ENCODE results near the gene CNTNAP2. TPM values are rescaled to one million over a fixed set of nuclear protein-coding genes. Genes with fewer than 3 reads are reported as not detected.

The CNTNAP2 gene
- polyA plus RNA-seq, 2 donors, result 0.41 to 0.48 TPM

DNA sequence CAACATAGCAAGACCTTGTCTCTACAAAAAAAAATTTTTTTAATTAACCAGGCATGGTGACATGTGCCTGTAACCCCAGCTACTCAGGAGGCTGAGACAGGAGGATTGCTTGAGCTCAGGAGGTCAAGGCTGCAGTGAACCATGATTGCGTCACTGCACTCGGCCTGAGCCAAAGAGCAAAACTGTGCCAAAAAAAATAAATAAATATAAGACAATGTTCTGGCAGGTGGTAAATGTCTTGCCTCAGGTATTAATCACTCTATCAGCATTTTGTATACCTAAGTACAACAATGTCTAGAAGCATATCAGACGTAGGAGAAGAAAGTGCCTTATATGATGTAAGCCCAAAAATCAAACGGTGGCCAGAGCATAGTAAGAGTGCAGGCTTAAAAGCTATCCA lies 2046.2 kb downstream of the CNTNAP2 start:
- H3K9me3 ChIP-seq (ENCODE audit: control insufficient read depth in 2 of 2, insufficient read depth in 1 of 2, low read depth in 1 of 2, low read length in 1 of 2), result no peaks in the 10 kb centered on the region
- H3K36me3 ChIP-seq (ENCODE audit: control insufficient read depth in 2 of 2, insufficient read depth in 2 of 2, low read length in 1 of 2), result no peaks in the 10 kb centered on the region
- H3K4me1 ChIP-seq (ENCODE audit: control insufficient read depth in 2 of 2, insufficient read depth in 2 of 2, low read length in 1 of 2), result no peaks in the 10 kb centered on the region
- no peak overlapping the region for H3K27ac ChIP-seq (ENCODE audit: low read depth in 2 of 2, low read length in 1 of 2)
- H3K4me3 ChIP-seq (ENCODE audit: low read depth in 1 of 2, low read length in 2 of 2), result no peak overlapping the region
- 35 to 40% methylated on average over 4 of the region's 4 CpGs for WGBS, 2 donors
- H3K27me3 ChIP-seq (ENCODE audit: control insufficient read depth in 1 of 2, insufficient read depth in 2 of 2, low read length in 2 of 2), result no peaks in the 10 kb centered on the region

DNA sequence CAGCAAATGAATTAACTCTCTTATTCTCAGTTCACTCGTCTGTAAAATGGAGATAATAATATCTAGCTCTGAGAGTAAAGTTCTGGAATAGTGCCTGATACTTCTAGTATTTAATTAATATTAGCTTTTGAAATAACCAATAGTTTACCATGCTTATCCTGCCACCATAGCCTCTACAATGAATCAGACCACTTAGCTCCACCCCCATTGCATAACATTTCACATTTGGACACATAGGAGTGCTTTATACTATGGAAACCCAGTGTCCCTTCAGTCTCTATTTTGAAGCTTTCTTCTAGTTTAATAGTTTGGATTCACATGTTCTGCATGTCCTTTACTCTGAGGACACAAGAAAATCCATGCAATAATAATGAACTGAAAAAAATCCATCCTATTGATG lies 2046.6 kb downstream of the CNTNAP2 start:
- 36 to 50% methylated on average over 1 of the region's 1 CpG for WGBS, 2 donors
- Histone ChIP-seq H3K36me3 (ENCODE audit: control insufficient read depth in 2 of 2, insufficient read depth in 2 of 2, low read length in 1 of 2) (no peaks in the 10 kb centered on the region), H3K4me3 (ENCODE audit: low read depth in 1 of 2, low read length in 2 of 2) (no peak overlapping the region), H3K4me1 (ENCODE audit: control insufficient read depth in 2 of 2, insufficient read depth in 2 of 2, low read length in 1 of 2) (no peaks in the 10 kb centered on the region), H3K27me3 (ENCODE audit: control insufficient read depth in 1 of 2, insufficient read depth in 2 of 2, low read length in 2 of 2) (no peaks in the 10 kb centered on the region), H3K9me3 (ENCODE audit: control insufficient read depth in 2 of 2, insufficient read depth in 1 of 2, low read depth in 1 of 2, low read length in 1 of 2) (no peaks in the 10 kb centered on the region), H3K27ac (ENCODE audit: low read depth in 2 of 2, low read length in 1 of 2) (no peak overlapping the region)

DNA sequence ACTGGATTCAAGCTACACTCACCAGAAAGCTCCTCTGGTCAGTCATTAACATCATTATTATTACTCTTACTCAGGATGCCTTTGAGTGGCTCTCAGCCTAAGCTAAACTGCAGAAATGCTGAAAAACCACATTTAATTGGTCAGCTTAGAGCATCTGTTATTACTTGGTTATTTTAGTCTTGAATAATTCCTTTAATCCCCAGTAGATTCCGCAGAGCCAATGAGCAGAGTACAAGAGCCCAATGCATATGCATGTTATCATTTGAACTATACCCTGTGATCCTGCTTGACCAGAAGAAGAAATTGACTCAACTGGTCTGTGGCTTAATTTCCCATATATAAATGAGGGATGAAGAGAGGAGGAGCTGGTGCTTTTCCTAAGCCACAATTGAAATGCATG lies 2056.3 kb downstream of the CNTNAP2 start:
- H3K9me3 ChIP-seq (ENCODE audit: control insufficient read depth in 2 of 2, insufficient read depth in 1 of 2, low read depth in 1 of 2, low read length in 1 of 2), result no peaks in the 10 kb centered on the region
- H3K36me3 ChIP-seq (ENCODE audit: control insufficient read depth in 2 of 2, insufficient read depth in 2 of 2, low read length in 1 of 2), result no peaks in the 10 kb centered on the region
- no peaks in the 10 kb centered on the region for H3K27me3 ChIP-seq (ENCODE audit: control insufficient read depth in 1 of 2, insufficient read depth in 2 of 2, low read length in 2 of 2)
- no peak overlapping the region for H3K27ac ChIP-seq (ENCODE audit: low read depth in 2 of 2, low read length in 1 of 2)
- 52 to 81% methylated on average over 1 of the region's 1 CpG for WGBS, 2 donors
- no peaks in the 10 kb centered on the region for H3K4me1 ChIP-seq (ENCODE audit: control insufficient read depth in 2 of 2, insufficient read depth in 2 of 2, low read length in 1 of 2)
- H3K4me3 ChIP-seq (ENCODE audit: low read depth in 1 of 2, low read length in 2 of 2), result no peak overlapping the region

DNA sequence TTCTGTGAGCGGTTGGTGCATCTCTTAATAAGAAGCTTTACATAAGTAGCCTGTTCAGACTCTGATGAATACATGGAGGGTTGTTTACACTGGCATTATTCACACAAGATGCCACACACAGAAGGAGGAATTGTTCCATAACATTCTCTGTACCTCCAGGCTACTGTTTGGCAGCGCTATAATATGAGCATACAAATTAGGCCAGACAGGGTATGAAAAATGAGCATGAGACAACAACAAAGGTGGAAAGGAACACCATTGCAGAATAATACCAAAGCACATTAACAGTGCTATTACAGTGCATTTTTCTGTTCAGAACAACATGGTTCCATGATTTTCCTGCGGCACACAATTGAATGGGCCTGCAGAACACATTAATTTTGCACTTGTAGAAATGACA lies 2056.8 kb downstream of the CNTNAP2 start:
- 46 to 67% methylated on average over 3 of the region's 3 CpGs for WGBS, 2 donors
- no peaks in the 10 kb centered on the region for H3K4me1 ChIP-seq (ENCODE audit: control insufficient read depth in 2 of 2, insufficient read depth in 2 of 2, low read length in 1 of 2)
- no peak overlapping the region for H3K27ac ChIP-seq (ENCODE audit: low read depth in 2 of 2, low read length in 1 of 2)
- H3K27me3 ChIP-seq (ENCODE audit: control insufficient read depth in 1 of 2, insufficient read depth in 2 of 2, low read length in 2 of 2), result no peaks in the 10 kb centered on the region
- H3K36me3 ChIP-seq (ENCODE audit: control insufficient read depth in 2 of 2, insufficient read depth in 2 of 2, low read length in 1 of 2), result no peaks in the 10 kb centered on the region
- no peak overlapping the region for H3K4me3 ChIP-seq (ENCODE audit: low read depth in 1 of 2, low read length in 2 of 2)
- H3K9me3 ChIP-seq (ENCODE audit: control insufficient read depth in 2 of 2, insufficient read depth in 1 of 2, low read depth in 1 of 2, low read length in 1 of 2), result no peaks in the 10 kb centered on the region

DNA sequence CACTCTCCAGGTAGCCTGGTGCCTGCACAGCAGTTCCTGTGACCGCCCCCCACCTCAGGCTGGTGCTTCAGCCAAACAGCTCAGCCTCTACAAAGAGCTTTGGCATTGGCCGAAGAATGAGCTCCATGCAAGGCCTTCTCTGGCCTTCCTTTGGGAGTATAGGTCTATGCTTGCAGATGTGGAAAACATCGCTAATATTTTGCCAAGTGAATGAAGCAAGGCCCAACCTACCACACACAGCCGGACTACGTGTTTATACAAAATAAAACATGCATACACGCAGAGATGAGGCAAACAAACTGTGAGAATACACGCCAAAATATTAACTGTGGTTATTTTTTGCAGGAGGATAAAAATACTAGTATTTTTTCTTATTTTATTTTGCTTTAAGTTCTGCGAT lies 2057.8 kb downstream of the CNTNAP2 start:
- Histone ChIP-seq H3K36me3 (ENCODE audit: control insufficient read depth in 2 of 2, insufficient read depth in 2 of 2, low read length in 1 of 2) (no peaks in the 10 kb centered on the region), H3K4me1 (ENCODE audit: control insufficient read depth in 2 of 2, insufficient read depth in 2 of 2, low read length in 1 of 2) (no peaks in the 10 kb centered on the region), H3K4me3 (ENCODE audit: low read depth in 1 of 2, low read length in 2 of 2) (no peak overlapping the region), H3K27ac (ENCODE audit: low read depth in 2 of 2, low read length in 1 of 2) (no peak overlapping the region), H3K9me3 (ENCODE audit: control insufficient read depth in 2 of 2, insufficient read depth in 1 of 2, low read depth in 1 of 2, low read length in 1 of 2) (no peaks in the 10 kb centered on the region), H3K27me3 (ENCODE audit: control insufficient read depth in 1 of 2, insufficient read depth in 2 of 2, low read length in 2 of 2) (no peaks in the 10 kb centered on the region)
- WGBS, 2 donors, result 68 to 74% methylated on average over 8 of the region's 8 CpGs

DNA sequence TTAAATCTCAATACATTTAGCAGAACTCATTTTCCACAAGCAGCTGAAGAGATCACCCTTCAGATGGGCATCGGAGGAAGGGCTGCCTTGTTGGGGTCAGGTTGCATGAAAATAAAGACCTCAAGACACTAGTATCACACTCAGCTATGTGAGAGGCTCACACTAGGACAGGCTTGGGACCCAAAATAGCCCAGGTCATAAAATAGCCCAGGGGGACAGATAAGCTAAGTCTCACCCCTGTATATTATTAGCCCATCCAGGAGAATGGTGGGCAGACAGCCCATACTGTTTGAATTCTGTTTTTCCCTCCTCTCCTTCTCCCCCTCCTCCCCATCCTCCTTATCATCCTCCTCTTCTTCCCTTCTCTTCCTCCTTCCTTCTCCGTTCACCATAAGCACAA lies 2058.9 kb downstream of the CNTNAP2 start:
- Histone ChIP-seq H3K36me3 (ENCODE audit: control insufficient read depth in 2 of 2, insufficient read depth in 2 of 2, low read length in 1 of 2) (no peaks in the 10 kb centered on the region), H3K9me3 (ENCODE audit: control insufficient read depth in 2 of 2, insufficient read depth in 1 of 2, low read depth in 1 of 2, low read length in 1 of 2) (no peaks in the 10 kb centered on the region), H3K4me3 (ENCODE audit: low read depth in 1 of 2, low read length in 2 of 2) (no peak overlapping the region), H3K27me3 (ENCODE audit: control insufficient read depth in 1 of 2, insufficient read depth in 2 of 2, low read length in 2 of 2) (no peaks in the 10 kb centered on the region), H3K27ac (ENCODE audit: low read depth in 2 of 2, low read length in 1 of 2) (no peak overlapping the region), H3K4me1 (ENCODE audit: control insufficient read depth in 2 of 2, insufficient read depth in 2 of 2, low read length in 1 of 2) (no peaks in the 10 kb centered on the region)
- 90 to 91% methylated on average over 2 of the region's 2 CpGs for WGBS, 2 donors

DNA sequence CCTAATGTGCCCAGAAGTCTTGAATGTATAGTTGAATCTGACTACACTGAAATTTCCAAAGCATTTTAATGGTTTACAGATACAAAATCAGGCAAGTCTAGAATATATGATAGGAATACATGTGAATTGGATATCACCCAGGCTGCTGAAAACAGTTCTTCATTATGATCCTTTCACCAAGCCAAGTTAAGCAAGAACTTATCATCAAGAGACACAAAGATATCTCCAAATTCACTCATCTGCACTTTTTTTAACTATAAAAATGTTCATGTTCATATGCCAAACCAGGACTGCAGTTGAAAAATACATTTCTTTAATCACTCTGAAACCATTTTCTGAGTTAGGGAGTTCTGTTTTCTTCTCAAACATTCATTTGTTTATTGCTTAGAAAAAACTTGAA lies 2061.4 kb downstream of the CNTNAP2 start:
- Histone ChIP-seq H3K27ac (ENCODE audit: low read depth in 2 of 2, low read length in 1 of 2) (no peak overlapping the region), H3K9me3 (ENCODE audit: control insufficient read depth in 2 of 2, insufficient read depth in 1 of 2, low read depth in 1 of 2, low read length in 1 of 2) (no peaks in the 10 kb centered on the region), H3K4me1 (ENCODE audit: control insufficient read depth in 2 of 2, insufficient read depth in 2 of 2, low read length in 1 of 2) (no peaks in the 10 kb centered on the region), H3K27me3 (ENCODE audit: control insufficient read depth in 1 of 2, insufficient read depth in 2 of 2, low read length in 2 of 2) (no peaks in the 10 kb centered on the region), H3K4me3 (ENCODE audit: low read depth in 1 of 2, low read length in 2 of 2) (no peak overlapping the region), H3K36me3 (ENCODE audit: control insufficient read depth in 2 of 2, insufficient read depth in 2 of 2, low read length in 1 of 2) (no peaks in the 10 kb centered on the region)

DNA sequence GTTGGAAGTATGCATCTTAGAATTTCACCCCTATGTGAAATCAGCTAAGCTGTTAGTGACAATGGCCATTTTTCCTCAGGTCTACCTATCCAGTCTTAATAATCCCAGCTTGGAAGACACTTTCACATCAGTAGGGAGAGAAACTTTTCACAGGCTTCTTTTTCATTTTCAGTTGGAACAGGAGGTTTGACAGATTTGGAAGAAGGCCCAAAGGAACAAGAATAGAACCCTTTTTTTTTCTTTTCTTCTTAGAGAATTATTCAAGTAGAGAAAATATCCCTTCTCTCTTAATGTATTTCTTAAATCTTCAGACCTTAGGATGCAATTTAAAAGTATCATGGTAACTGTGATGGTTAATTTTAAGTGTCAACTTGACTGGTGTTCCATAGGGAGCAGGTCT lies 2063.5 kb downstream of the CNTNAP2 start:
- H3K36me3 ChIP-seq (ENCODE audit: control insufficient read depth in 2 of 2, insufficient read depth in 2 of 2, low read length in 1 of 2), result no peaks in the 10 kb centered on the region
- no peak overlapping the region for H3K4me3 ChIP-seq (ENCODE audit: low read depth in 1 of 2, low read length in 2 of 2)
- no peaks in the 10 kb centered on the region for H3K27me3 ChIP-seq (ENCODE audit: control insufficient read depth in 1 of 2, insufficient read depth in 2 of 2, low read length in 2 of 2)
- H3K4me1 ChIP-seq (ENCODE audit: control insufficient read depth in 2 of 2, insufficient read depth in 2 of 2, low read length in 1 of 2), result no peaks in the 10 kb centered on the region
- no peak overlapping the region for H3K27ac ChIP-seq (ENCODE audit: low read depth in 2 of 2, low read length in 1 of 2)
- H3K9me3 ChIP-seq (ENCODE audit: control insufficient read depth in 2 of 2, insufficient read depth in 1 of 2, low read depth in 1 of 2, low read length in 1 of 2), result no peaks in the 10 kb centered on the region

DNA sequence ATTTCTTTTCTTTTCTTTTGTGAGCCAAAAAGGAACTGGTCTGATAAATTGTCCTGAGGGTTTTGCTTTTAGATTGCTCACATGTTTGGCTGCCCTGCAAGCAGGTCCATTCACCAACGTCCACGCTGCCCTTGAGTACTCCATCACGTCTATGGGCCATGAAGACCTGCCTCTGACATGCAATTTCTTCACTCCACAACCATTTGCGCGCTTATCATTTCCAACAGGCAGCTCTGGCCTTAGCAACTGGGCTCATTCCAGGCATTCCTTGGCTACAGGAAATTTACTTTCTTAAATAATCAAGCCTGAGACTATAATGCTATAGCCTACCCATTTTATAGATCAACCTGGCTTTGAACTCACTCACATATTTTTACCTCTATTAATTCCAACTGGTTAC lies 2065.7 kb downstream of the CNTNAP2 start:
- 59 to 60% methylated on average over 5 of the region's 5 CpGs for WGBS, 2 donors
- Histone ChIP-seq H3K36me3 (ENCODE audit: control insufficient read depth in 2 of 2, insufficient read depth in 2 of 2, low read length in 1 of 2) (no peaks in the 10 kb centered on the region), H3K4me1 (ENCODE audit: control insufficient read depth in 2 of 2, insufficient read depth in 2 of 2, low read length in 1 of 2) (no peaks in the 10 kb centered on the region), H3K9me3 (ENCODE audit: control insufficient read depth in 2 of 2, insufficient read depth in 1 of 2, low read depth in 1 of 2, low read length in 1 of 2) (no peaks in the 10 kb centered on the region), H3K4me3 (ENCODE audit: low read depth in 1 of 2, low read length in 2 of 2) (no peak overlapping the region), H3K27me3 (ENCODE audit: control insufficient read depth in 1 of 2, insufficient read depth in 2 of 2, low read length in 2 of 2) (no peaks in the 10 kb centered on the region), H3K27ac (ENCODE audit: low read depth in 2 of 2, low read length in 1 of 2) (no peak overlapping the region)

DNA sequence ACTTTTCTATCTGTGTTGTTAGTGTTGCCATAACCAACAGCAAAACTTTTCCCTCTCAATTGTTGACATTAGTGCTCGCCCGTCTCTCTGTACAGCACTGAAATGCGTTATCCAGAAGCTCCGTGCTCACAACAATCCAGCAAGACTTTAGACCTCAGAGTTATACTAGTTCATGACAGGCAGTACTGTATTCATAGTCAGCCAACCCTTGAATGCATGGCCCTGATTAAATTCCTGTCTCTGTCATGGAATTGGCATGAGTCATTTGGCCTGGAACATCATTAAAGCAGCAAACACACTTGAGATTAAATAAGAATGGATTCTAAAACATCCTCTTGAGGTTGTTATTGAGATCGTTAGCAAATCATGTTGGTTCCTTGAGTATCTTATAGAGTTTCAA lies 2068.4 kb downstream of the CNTNAP2 start:
- Histone ChIP-seq H3K4me1 (ENCODE audit: control insufficient read depth in 2 of 2, insufficient read depth in 2 of 2, low read length in 1 of 2) (no peaks in the 10 kb centered on the region), H3K27ac (ENCODE audit: low read depth in 2 of 2, low read length in 1 of 2) (no peak overlapping the region), H3K9me3 (ENCODE audit: control insufficient read depth in 2 of 2, insufficient read depth in 1 of 2, low read depth in 1 of 2, low read length in 1 of 2) (no peaks in the 10 kb centered on the region), H3K27me3 (ENCODE audit: control insufficient read depth in 1 of 2, insufficient read depth in 2 of 2, low read length in 2 of 2) (no peaks in the 10 kb centered on the region), H3K36me3 (ENCODE audit: control insufficient read depth in 2 of 2, insufficient read depth in 2 of 2, low read length in 1 of 2) (no peaks in the 10 kb centered on the region), H3K4me3 (ENCODE audit: low read depth in 1 of 2, low read length in 2 of 2) (no peak overlapping the region)
- 32 to 38% methylated on average over 5 of the region's 5 CpGs for WGBS, 2 donors
